NB4 (cell line): Measurements from ENCODE around the gene BNIP1.

Experiments used
- MYC ChIP-seq: IDR thresholded peaks from 2 replicates; pipeline ENCODE4 v1.6.1; 2011; ENCODE audit warnings: low read depth, low read length
- POLR2A ChIP-seq: IDR thresholded peaks from 2 replicates; pipeline ENCODE4 v1.6.1; 2011; ENCODE audit warnings: mild to moderate bottlenecking; ENCODE audit not compliant: insufficient read length; ENCODE audit errors: extremely low read depth
- TF ChIP-seq, protein P1 (sequence below): IDR thresholded peaks from one replicate; pipeline ENCODE4 v1.5.1; 2012; ENCODE audit warnings: low read depth, low read length
- TF ChIP-seq, protein P2 (sequence below): IDR thresholded peaks from 2 replicates; pipeline ENCODE4 v1.6.1; 2011; ENCODE audit warnings: low read depth, low read length

DNA sequence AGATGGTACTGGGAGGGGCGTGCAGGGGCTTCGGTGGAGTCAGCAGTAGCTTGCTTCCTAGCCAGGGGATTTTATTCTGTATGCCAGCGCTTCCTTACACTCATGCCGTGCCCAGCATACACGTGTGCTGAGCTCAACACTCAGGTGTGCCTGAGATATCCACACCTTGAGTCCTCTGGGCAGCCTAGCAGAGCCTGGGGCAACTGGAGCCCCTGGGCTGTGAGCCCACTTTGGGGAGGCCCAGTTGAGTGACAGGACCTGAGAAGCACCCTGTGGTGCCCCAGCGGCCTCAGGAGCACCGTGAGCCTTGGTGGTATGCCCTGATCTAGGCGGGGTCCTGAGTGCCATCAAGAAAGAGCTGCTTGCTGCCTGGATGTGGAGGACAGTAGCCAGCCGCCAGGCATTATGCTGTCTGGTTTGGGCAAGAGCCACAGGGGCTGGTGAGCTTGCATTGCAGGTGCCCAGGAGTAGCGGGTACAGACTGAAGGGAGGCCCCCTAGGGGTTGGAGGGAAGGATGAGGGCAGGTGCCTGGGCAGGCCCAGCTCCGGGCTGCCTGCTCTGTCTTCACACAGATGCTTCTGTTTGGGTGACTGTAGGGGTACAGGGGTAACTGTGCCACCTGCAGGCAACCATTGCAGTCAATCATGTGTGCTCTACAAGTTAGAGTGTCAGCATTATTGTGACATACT is 42.9 kb downstream of the BNIP1 start:
- TF ChIP-seq, protein P1, sequence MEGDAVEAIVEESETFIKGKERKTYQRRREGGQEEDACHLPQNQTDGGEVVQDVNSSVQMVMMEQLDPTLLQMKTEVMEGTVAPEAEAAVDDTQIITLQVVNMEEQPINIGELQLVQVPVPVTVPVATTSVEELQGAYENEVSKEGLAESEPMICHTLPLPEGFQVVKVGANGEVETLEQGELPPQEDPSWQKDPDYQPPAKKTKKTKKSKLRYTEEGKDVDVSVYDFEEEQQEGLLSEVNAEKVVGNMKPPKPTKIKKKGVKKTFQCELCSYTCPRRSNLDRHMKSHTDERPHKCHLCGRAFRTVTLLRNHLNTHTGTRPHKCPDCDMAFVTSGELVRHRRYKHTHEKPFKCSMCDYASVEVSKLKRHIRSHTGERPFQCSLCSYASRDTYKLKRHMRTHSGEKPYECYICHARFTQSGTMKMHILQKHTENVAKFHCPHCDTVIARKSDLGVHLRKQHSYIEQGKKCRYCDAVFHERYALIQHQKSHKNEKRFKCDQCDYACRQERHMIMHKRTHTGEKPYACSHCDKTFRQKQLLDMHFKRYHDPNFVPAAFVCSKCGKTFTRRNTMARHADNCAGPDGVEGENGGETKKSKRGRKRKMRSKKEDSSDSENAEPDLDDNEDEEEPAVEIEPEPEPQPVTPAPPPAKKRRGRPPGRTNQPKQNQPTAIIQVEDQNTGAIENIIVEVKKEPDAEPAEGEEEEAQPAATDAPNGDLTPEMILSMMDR: peak; percentile 6
- no peak for TF ChIP-seq POLR2A
- no peak for TF ChIP-seq MYC
- TF ChIP-seq, protein P2, sequence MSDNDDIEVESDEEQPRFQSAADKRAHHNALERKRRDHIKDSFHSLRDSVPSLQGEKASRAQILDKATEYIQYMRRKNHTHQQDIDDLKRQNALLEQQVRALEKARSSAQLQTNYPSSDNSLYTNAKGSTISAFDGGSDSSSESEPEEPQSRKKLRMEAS: no peak
